ENCODE results near the gene SLC22A24.

- TF ChIP-seq CTCF (IDR thresholded peaks at IDR 0.05; ENCODE audit: insufficient read depth, low read depth, low read length) (no peak), EZH2 (IDR thresholded peaks at IDR 0.05; ENCODE audit: insufficient read depth, low read length) (no peak)
Observed at GRCh38 chr11:63142459-63142858, 1.6 kb downstream of the SLC22A24 start.
